Thyroid gland (tissue), 4 donors: ENCODE measurements around the gene LIF. TPM values are rescaled to one million over a fixed set of nuclear protein-coding genes. Genes with fewer than 3 reads are reported as not detected.

ENCODE experiments used
- DNase-seq, 2 donors: peaks; one replicate each; pipeline ENCODE4 v3.0.0-alpha.2; 2019
- H3K27ac ChIP-seq, 3 donors: fragments of 200-600 bp; sonication (generic); 1 replicate in 2 of 3; 2 replicates in 1 of 3; pipeline ENCODE4 v1.5.1; 2016 to 2019; ENCODE audit warnings: mild to moderate bottlenecking in 1 of 3, moderate library complexity in 1 of 3
- H3K27me3 ChIP-seq: fragments of 200-600 bp; sonication (generic); one replicate; pipeline ENCODE4 v1.5.1; 2019
- H3K36me3 ChIP-seq, 2 donors: fragments of 200-600 bp; sonication (generic); one replicate each; pipeline ENCODE4 v1.5.1; 2016 to 2019
- H3K4me1 ChIP-seq, 2 donors: fragments of 200-600 bp; sonication (generic); one replicate each; pipeline ENCODE4 v1.5.1; 2017 to 2019
- H3K4me3 ChIP-seq, 3 donors: fragments of 200-600 bp; sonication (generic); replicated peaks in 1 of 3; 1 replicate in 2 of 3; 2 replicates in 1 of 3; pipeline ENCODE4 v1.5.1; 2016; ENCODE audit warnings: mild to moderate bottlenecking in 1 of 3
- H3K9me3 ChIP-seq: fragments of 200-600 bp; sonication (generic); one replicate; pipeline ENCODE4 v1.5.1; 2017
- POLR2A ChIP-seq, 2 donors: fragments of 450-650 bp; IDR thresholded peaks; one replicate each; pipeline ENCODE4 v1.6.1; 2017; ENCODE audit warnings: antibody characterized with exemption in 2 of 2, mild to moderate bottlenecking in 2 of 2, moderate library complexity in 1 of 2
- WGBS, 2 donors: methylation state at CpG; one replicate each; pipeline ENCODE4 v1.1.5; 2017; 5-methylcytosine and 5-hydroxymethylcytosine counted together
- intact Hi-C: fragments of 100-400 bp; cut with DNase I; formaldehyde crosslinking; loops from one replicate; pipeline ENCODE4 v1.15.1; 2023
- total RNA-seq, 4 donors: library from RNA; depleted of rRNA; stranded (reverse); fragments of >200 nt; gene quantifications; one replicate each; pipeline ENCODE4 v1.2.3, GENCODE V29; 2016
- TF ChIP-seq, protein P1 (sequence below), 6 experiments: fragments of 200-600 bp in 3 of 6; fragments of 450-650 bp in 3 of 6; sonication (generic) in 3 of 6; IDR thresholded peaks; one replicate each; pipeline ENCODE4 v1.5.1; 2016 to 2019; ENCODE audit warnings: antibody characterized with exemption in 6 of 6, mild to moderate bottlenecking in 2 of 6, inconsistent platforms in 1 of 6, moderate library complexity in 1 of 6

LIF gene
- total RNA-seq, 4 donors from 2014 or later: 0.89 to 2.6 (median 2.2) TPM

GRCh38 chr22:30260276-30260675, 13.7 kb upstream of the LIF start:
- TF ChIP-seq POLR2A (IDR thresholded peaks at IDR 0.05): no peak
- TF ChIP-seq, protein P1, sequence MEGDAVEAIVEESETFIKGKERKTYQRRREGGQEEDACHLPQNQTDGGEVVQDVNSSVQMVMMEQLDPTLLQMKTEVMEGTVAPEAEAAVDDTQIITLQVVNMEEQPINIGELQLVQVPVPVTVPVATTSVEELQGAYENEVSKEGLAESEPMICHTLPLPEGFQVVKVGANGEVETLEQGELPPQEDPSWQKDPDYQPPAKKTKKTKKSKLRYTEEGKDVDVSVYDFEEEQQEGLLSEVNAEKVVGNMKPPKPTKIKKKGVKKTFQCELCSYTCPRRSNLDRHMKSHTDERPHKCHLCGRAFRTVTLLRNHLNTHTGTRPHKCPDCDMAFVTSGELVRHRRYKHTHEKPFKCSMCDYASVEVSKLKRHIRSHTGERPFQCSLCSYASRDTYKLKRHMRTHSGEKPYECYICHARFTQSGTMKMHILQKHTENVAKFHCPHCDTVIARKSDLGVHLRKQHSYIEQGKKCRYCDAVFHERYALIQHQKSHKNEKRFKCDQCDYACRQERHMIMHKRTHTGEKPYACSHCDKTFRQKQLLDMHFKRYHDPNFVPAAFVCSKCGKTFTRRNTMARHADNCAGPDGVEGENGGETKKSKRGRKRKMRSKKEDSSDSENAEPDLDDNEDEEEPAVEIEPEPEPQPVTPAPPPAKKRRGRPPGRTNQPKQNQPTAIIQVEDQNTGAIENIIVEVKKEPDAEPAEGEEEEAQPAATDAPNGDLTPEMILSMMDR (IDR thresholded peaks at IDR 0.05): no peak
- H3K9me3 ChIP-seq: no peaks in the 10 kb centered on the region
- H3K36me3 ChIP-seq: no peaks in the 10 kb centered on the region
- no peak for DNase-seq
- H3K4me1 ChIP-seq: peaks cover 9 to 14% of the 10 kb centered on the region in 2 donors
- intact Hi-C loops: loop anchor here (2.0 kb wide), 1 partner anchor 27 kb away; no protein-coding TSS in a partner anchor
- H3K27me3 ChIP-seq: no peaks in the 10 kb centered on the region
- H3K4me3 ChIP-seq: no peak overlapping the region
- H3K27ac ChIP-seq: no peak overlapping the region
- 91 to 94% methylated on average over 8 to 11 of the region's 11 CpGs for WGBS, 2 donors

- Histone ChIP-seq H3K36me3 (no peaks in the 10 kb centered on the region), H3K4me3 (no peak overlapping the region), H3K27me3 (no peaks in the 10 kb centered on the region), H3K4me1 (peaks cover 13 to 33% of the 10 kb centered on the region in 2 donors), H3K27ac (no peak overlapping the region), H3K9me3 (no peaks in the 10 kb centered on the region)
- intact Hi-C loops: no loop called here
- 62 to 76% methylated on average over 4 to 5 of the region's 6 CpGs for WGBS, 2 donors
- TF ChIP-seq, protein P1 (IDR thresholded peaks at IDR 0.05): no peak
- no peak for TF ChIP-seq POLR2A (IDR thresholded peaks at IDR 0.05)
- no peak for DNase-seq
Measured at GRCh38 chr22:30254314-30254713, 7.8 kb upstream of the LIF start.

GRCh38 chr22:30253205-30253852, 6.8 kb upstream of the LIF start:
- no peaks in the 10 kb centered on the region for H3K27me3 ChIP-seq
- no peak overlapping the region for H3K27ac ChIP-seq
- no peaks in the 10 kb centered on the region for H3K9me3 ChIP-seq
- no peaks in the 10 kb centered on the region for H3K36me3 ChIP-seq
- H3K4me1 ChIP-seq: peaks cover 13 to 33% of the 10 kb centered on the region in 2 donors
- WGBS, 2 donors: 51 to 58% methylated on average over 15 to 21 of the region's 22 CpGs
- intact Hi-C loops: no loop called here
- TF ChIP-seq POLR2A (IDR thresholded peaks at IDR 0.05): no peak
- TF ChIP-seq, protein P1 (IDR thresholded peaks at IDR 0.05): no peak
- DNase-seq: peak in 1 of 2 donors; percentile 29
- H3K4me3 ChIP-seq: no peak overlapping the region

DNA sequence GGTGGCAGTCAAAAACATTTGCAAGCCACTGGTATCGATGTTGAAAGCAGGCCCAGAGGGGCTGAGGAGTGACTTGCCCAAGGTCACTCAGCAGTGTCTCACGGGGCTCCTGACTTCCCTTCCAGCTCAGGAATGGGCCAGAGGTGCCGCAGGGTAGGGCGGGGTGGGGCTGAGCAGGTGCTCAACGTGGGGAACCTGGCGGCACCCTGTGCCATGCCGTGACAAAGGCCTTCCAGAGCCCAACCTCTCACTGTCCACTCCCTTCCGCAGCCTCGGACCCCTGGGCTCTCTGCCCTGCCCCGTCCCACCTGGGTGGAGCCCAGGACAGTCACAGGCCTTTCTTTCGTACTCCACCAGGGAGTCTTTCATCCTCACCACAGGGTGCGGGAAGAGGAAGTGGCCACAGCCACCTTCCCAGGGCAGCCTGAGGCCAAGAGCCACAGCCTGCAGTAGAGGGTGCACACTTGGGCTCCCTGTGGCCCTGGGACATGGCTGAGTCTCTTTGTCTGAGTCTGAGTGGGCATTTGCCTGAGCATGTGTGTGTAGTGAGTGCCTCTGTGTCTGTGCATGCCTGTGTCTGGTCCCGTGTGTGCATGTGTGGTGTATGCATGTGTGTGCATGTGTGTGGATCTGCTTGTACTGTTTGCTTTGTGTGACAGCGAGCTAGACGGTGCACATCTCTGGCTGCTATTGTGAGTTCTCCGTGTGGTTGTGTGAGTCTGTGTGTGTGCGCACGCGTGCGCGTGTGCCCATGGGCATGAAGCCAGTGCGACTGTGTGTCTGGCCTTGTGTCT, 6.0 kb upstream of the LIF start:
- DNase-seq: no peak
- no peak for TF ChIP-seq POLR2A (IDR thresholded peaks at IDR 0.05)
- TF ChIP-seq, protein P1 (IDR thresholded peaks at IDR 0.05): no peak
- no peaks in the 10 kb centered on the region for H3K9me3 ChIP-seq
- peaks cover 8 to 33% of the 10 kb centered on the region in 2 donors for H3K4me1 ChIP-seq
- H3K4me3 ChIP-seq: no peak overlapping the region
- no peaks in the 10 kb centered on the region for H3K27me3 ChIP-seq
- 83 to 93% methylated on average over 11 to 21 of the region's 22 CpGs for WGBS, 2 donors
- no peak overlapping the region for H3K27ac ChIP-seq
- no peaks in the 10 kb centered on the region for H3K36me3 ChIP-seq
- intact Hi-C loops: no loop called here

DNA sequence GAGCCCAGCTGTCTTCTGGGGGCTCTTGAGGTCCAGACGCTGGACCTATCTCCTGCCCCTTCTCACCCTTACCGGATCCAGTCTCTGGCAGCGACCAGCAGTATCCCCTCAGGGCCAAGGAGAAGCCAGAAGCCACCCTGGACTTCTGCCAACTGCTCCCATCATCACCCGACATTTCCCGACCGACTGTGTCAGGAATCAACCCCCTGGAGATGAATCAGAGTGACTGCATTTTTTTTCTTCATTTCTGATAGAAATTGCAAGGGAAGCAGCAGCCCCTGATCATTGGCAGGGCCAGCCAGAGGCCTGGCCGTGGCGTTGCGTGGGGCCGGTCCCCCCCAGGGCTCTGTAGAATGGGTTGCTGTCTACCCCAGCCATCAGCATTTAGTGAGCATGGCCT, 5.2 kb upstream of the LIF start:
- H3K4me1 ChIP-seq: peaks cover 8 to 36% of the 10 kb centered on the region in 2 donors

More for the DNA sequence above, 5.2 kb upstream of the LIF start:
- intact Hi-C loops: no loop called here
- no peak for DNase-seq
- no peaks in the 10 kb centered on the region for H3K36me3 ChIP-seq
- no peaks in the 10 kb centered on the region for H3K27me3 ChIP-seq
- H3K9me3 ChIP-seq: no peaks in the 10 kb centered on the region
- 78 to 88% methylated on average over 6 to 9 of the region's 10 CpGs for WGBS, 2 donors
- TF ChIP-seq POLR2A (IDR thresholded peaks at IDR 0.05): no peak
- TF ChIP-seq, protein P1 (IDR thresholded peaks at IDR 0.05): no peak
- no peak overlapping the region for H3K27ac ChIP-seq
- H3K4me3 ChIP-seq: no peak overlapping the region
